Mucosa of stomach (tissue), 1 donor: ENCODE results near the gene SLC36A1.
"Not testable (repeated sequence)": the region's sequence is repeated elsewhere in the genome, so short reads cannot be mapped to it uniquely, and the experiment has no call there.

ENCODE experiments used
- H3K27me3 ChIP-seq: one replicate; pipeline ENCODE4 v1.7.0; 2013; ENCODE audit warnings: mild to moderate bottlenecking, low read length; ENCODE audit not compliant: control insufficient read depth, insufficient read depth
- H3K36me3 ChIP-seq: one replicate; pipeline ENCODE4 v1.7.0; 2013; ENCODE audit warnings: low read length; ENCODE audit not compliant: control insufficient read depth, insufficient read depth
- H3K4me1 ChIP-seq: one replicate; pipeline ENCODE4 v1.7.0; 2013; ENCODE audit warnings: mild to moderate bottlenecking, low read length; ENCODE audit not compliant: control insufficient read depth, insufficient read depth
- H3K4me3 ChIP-seq: one replicate; pipeline ENCODE4 v1.7.0; 2013; ENCODE audit warnings: low read length
- H3K9ac ChIP-seq: one replicate; pipeline ENCODE4 v1.7.0; 2013; ENCODE audit warnings: mild to moderate bottlenecking, low read length, moderate library complexity
- H3K9me3 ChIP-seq: one replicate; pipeline ENCODE4 v1.7.0; 2013; ENCODE audit warnings: mild to moderate bottlenecking, low read length, moderate library complexity; ENCODE audit not compliant: control insufficient read depth
- donor health status: Pancreatic carcinoma.

The SLC36A1 gene

DNA sequence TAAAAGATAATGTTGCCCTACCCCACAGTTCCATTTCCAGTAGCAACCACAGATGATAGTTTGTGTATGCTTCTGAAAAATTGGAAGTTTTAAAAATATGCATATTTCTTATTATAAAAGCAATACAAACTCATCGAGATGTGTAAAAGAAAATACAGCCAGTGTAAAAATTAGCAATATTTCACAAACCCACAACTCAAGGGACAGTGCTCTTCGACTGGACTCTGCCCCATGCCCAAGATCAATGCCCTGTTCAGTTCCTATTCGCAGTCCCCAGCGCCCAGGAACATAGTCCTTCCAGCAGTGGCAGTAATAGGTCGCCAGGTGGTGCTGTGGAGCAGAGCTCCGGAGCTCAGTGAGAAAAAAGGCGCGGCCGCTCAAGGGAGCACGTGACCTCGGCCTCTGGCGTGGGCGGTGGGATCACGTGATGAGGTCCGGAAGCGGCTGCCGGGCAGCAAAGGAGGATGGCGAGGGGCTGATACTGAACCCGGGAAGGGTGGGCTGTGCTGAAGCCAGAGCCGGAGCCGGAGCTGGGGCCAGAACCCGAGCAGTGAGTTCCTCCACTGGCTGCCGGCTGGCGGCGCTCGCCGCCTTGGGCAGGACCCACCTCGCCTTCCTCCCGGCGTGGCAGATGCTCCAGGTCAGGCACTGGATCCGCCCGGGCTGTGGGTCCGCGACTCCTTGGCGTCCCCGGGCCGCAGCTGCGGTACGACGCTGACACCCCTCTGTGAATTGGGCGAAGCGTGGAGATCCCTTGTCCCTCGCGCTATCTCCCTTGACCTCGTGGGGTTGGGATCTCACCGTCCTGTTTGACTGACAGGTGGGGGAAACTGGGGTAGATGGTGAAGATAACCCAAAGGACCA is at the start of gene SLC36A1:
Gene SLC36A1 (plus strand): TSS at position 430 of the 864 bp plus-strand sequence. CDS start 11,190 bp downstream, outside the sequence.
- Histone ChIP-seq H3K4me3 (peak within 1 kb of the TSS; percentile 88), H3K9me3 (no peaks in the 10 kb centered on the region), H3K4me1 (no peaks in the 10 kb centered on the region), H3K27me3 (no peaks in the 10 kb centered on the region), H3K36me3 (no peaks in the 10 kb centered on the region), H3K9ac (peak within 1 kb of the TSS; percentile 79)

GRCh38 chr5:151405334-151406160 is 41.9 kb upstream of the SLC36A1 start:
- no peaks in the 10 kb centered on the region for H3K9me3 ChIP-seq
- no peak overlapping the region for H3K4me3 ChIP-seq
- no peak overlapping the region for H3K9ac ChIP-seq
- H3K36me3 ChIP-seq = no peaks in the 10 kb centered on the region
- no peaks in the 10 kb centered on the region for H3K4me1 ChIP-seq
- no peaks in the 10 kb centered on the region for H3K27me3 ChIP-seq

DNA sequence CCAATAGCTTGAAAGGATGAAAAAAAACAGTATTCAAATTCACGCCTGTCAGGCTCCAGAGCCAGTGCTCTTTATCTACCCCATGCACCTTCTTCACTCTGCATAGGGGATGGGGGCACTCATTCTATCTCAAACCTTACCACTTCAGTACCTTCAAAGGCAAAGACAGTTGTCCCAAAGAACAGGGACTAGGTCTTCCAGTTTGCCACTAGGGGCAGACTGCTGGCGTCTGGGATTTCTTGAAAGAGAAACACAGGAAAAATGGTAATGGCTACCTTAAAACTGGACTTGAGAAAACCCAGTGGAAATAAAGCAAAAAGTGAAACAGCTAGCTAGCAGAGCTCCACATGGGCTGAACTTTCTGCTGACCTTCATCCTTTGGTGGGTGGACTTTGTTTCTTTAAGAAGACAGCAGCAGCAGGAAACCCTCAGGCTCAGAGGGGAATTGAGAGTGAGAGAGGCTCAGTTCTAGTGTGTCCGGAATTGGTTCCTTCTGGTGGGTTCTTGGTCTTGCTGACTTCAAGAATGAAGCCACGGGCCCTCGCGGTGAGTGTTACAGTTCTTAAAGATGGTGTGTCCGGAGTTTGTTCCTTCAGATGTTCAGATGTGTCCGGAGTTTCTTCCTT is 41.0 kb upstream of the SLC36A1 start:
- H3K27me3 ChIP-seq = no peaks in the 10 kb centered on the region
- no peak overlapping the region for H3K4me3 ChIP-seq
- no peaks in the 10 kb centered on the region for H3K9me3 ChIP-seq
- no peak overlapping the region for H3K9ac ChIP-seq
- no peaks in the 10 kb centered on the region for H3K4me1 ChIP-seq
- no peaks in the 10 kb centered on the region for H3K36me3 ChIP-seq

DNA sequence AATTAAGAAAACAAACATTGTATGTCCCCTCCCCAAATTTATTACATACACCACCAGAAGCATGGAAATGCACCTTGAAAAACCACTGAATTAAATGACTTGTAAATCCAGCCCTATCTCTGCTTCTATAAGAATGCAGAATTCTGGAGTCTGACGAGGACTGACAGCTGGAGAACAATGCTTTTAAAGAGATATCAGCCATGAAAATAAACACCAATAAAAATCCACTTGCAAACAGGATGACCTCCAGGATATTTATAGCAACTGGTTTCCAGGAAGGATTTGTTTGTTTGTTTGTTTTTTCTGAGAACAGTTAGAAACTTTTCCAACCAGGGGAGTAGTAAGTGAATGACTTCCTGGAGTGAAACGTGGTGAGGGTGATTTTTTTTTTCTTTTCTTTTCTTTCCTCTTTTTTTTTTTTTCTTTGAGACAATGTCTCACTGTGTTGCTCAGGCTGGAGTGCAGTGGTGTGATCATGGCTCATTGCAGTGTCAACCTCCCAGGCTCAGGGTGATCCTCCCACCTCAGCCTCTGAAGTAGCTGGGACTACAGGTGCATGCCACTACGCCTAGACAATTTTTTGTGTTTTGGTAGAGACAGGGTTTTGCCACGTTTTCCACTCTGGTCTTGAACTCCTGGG is 38.7 kb upstream of the SLC36A1 start:
- Histone ChIP-seq H3K4me1 (no peaks in the 10 kb centered on the region), H3K4me3 (no peak overlapping the region), H3K36me3 (no peaks in the 10 kb centered on the region), H3K9me3 (no peaks in the 10 kb centered on the region), H3K9ac (no peak overlapping the region), H3K27me3 (no peaks in the 10 kb centered on the region)

GRCh38 chr5:151413800-151414199 is 33.6 kb upstream of the SLC36A1 start:
- no peak overlapping the region for H3K4me3 ChIP-seq
- no peaks in the 10 kb centered on the region for H3K4me1 ChIP-seq
- H3K9ac ChIP-seq = no peak overlapping the region

GRCh38 chr5:151414536-151414935 is 32.9 kb upstream of the SLC36A1 start:
- H3K4me1 ChIP-seq = no peaks in the 10 kb centered on the region
- no peak overlapping the region for H3K4me3 ChIP-seq
- no peaks in the 10 kb centered on the region for H3K36me3 ChIP-seq
- H3K9me3 ChIP-seq = no peaks in the 10 kb centered on the region
- no peak overlapping the region for H3K9ac ChIP-seq
- no peaks in the 10 kb centered on the region for H3K27me3 ChIP-seq

More at GRCh38 chr5:151413800-151414199, 33.6 kb upstream of the SLC36A1 start:
- Histone ChIP-seq H3K36me3 (no peaks in the 10 kb centered on the region), H3K27me3 (no peaks in the 10 kb centered on the region), H3K9me3 (no peaks in the 10 kb centered on the region)

DNA sequence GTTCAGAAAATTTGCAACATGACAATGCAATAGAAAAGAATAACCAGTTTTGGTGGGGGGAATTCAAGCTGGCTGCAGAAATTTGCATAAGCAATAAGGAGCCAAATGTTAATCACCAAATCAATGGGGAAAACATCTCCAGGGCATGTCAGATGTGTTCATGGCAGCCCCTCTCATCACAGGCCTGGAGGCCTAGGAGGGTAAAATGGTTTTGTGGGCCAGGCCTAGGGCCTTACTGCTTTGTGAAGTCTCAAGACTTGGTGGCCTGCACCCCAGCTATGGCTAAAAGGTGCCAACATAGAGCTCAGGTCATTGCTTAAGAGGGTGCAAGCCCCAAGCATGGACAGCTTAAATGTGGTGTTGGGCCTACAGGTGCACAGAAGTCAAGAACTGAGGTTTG is 29.7 kb upstream of the SLC36A1 start:
- no peak overlapping the region for H3K4me3 ChIP-seq
- no peaks in the 10 kb centered on the region for H3K9me3 ChIP-seq
- no peak overlapping the region for H3K9ac ChIP-seq
- no peaks in the 10 kb centered on the region for H3K27me3 ChIP-seq
- no peaks in the 10 kb centered on the region for H3K36me3 ChIP-seq
- H3K4me1 ChIP-seq = no peaks in the 10 kb centered on the region

- no peaks in the 10 kb centered on the region for H3K36me3 ChIP-seq
- no peak overlapping the region for H3K9ac ChIP-seq
- no peak overlapping the region for H3K4me3 ChIP-seq
- H3K27me3 ChIP-seq = no peaks in the 10 kb centered on the region
- no peaks in the 10 kb centered on the region for H3K9me3 ChIP-seq
- H3K4me1 ChIP-seq = no peaks in the 10 kb centered on the region
Measured at GRCh38 chr5:151420127-151420526, 27.3 kb upstream of the SLC36A1 start.

DNA sequence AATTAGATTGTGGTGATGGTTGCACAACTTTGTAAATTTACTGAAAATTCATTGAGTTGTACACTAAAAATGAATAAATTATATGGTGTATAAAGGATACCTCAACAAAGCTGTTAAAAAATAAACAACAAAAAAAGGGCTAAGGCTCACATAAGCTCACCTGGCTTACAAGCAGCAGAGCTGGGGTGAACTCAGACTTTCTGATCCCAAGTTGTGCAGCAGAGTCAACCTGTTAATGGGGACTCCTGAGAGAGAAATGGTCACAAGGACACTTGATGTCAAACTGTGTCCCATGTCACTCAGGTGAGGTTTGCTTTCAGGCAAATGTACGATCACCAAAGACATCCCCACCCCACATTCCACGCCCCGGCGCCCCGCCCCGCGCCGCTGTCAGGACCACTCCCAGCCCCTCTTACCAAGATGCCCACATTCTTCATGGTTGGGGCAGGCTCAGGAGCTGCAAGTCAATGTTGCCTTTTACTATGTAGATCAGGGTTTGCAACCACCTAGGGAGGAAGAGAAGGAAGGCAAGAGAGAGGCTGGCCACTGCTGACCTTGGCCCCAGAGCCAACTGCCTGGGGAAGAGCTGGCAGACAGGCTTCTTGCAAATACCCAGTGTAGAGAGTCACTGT is 22.4 kb upstream of the SLC36A1 start:
- Histone ChIP-seq H3K4me3 (no peak overlapping the region), H3K4me1 (no peaks in the 10 kb centered on the region), H3K36me3 (no peaks in the 10 kb centered on the region), H3K27me3 (peaks cover 3% of the 10 kb centered on the region), H3K9ac (no peak overlapping the region), H3K9me3 (no peaks in the 10 kb centered on the region)

- not testable (repeated sequence) for H3K9me3 ChIP-seq, H3K9ac ChIP-seq, H3K4me3 ChIP-seq, H3K27me3 ChIP-seq, H3K4me1 ChIP-seq, H3K36me3 ChIP-seq
Measured at GRCh38 chr5:151426347-151426746, 21.1 kb upstream of the SLC36A1 start.

GRCh38 chr5:151427258-151427657 is 20.1 kb upstream of the SLC36A1 start:
- no peak overlapping the region for H3K9ac ChIP-seq
- H3K36me3 ChIP-seq = no peaks in the 10 kb centered on the region
- peaks cover 3% of the 10 kb centered on the region for H3K27me3 ChIP-seq
- no peak overlapping the region for H3K4me3 ChIP-seq
- no peaks in the 10 kb centered on the region for H3K4me1 ChIP-seq
- H3K9me3 ChIP-seq = no peaks in the 10 kb centered on the region
